Hepatocyte (in vitro differentiated cells): ENCODE measurements around the gene ARMC2.

ENCODE experiments used
- EZH2 ChIP-seq: fragments of 200-600 bp; sonication (generic); IDR thresholded peaks from 2 replicates; pipeline ENCODE4 v1.6.1; 2016; ENCODE audit warnings: antibody characterized with exemption, mild to moderate bottlenecking, borderline replicate concordance
- EZH2phosphoT487 ChIP-seq: fragments of 200-600 bp; sonication (generic); IDR thresholded peaks from one replicate; pipeline ENCODE4 v1.6.1; 2018; ENCODE audit warnings: antibody characterized with exemption, mild to moderate bottlenecking, low read depth, moderate library complexity; ENCODE audit not compliant: unreplicated experiment, severe bottlenecking
- TF ChIP-seq, protein P1 (sequence below): fragments of 200-600 bp; sonication (generic); IDR thresholded peaks from 2 replicates; pipeline ENCODE4 v1.5.1; 2016; ENCODE audit warnings: antibody characterized with exemption, mild to moderate bottlenecking; ENCODE audit not compliant: poor library complexity

DNA sequence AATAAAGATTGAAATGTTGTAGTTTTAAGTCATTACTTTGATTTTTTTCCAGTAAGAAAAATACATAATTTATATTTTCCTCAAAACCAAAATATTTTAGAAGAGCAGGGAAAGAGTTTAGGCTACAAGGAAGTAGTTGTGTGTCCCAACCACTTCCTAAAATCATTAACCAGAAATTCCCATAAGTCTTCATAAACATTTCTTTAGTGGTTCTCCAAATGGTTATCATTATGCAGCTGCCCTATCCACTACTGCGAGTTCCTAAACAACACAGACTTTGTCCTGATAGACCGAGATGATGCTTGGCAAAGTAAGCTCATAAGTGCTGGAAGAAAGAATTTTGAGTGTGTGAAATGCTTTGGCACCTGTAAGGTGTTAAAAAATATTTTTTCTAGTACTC is 93.6 kb downstream of the ARMC2 start:
- TF ChIP-seq, protein P1, sequence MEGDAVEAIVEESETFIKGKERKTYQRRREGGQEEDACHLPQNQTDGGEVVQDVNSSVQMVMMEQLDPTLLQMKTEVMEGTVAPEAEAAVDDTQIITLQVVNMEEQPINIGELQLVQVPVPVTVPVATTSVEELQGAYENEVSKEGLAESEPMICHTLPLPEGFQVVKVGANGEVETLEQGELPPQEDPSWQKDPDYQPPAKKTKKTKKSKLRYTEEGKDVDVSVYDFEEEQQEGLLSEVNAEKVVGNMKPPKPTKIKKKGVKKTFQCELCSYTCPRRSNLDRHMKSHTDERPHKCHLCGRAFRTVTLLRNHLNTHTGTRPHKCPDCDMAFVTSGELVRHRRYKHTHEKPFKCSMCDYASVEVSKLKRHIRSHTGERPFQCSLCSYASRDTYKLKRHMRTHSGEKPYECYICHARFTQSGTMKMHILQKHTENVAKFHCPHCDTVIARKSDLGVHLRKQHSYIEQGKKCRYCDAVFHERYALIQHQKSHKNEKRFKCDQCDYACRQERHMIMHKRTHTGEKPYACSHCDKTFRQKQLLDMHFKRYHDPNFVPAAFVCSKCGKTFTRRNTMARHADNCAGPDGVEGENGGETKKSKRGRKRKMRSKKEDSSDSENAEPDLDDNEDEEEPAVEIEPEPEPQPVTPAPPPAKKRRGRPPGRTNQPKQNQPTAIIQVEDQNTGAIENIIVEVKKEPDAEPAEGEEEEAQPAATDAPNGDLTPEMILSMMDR = no peak
- TF ChIP-seq EZH2phosphoT487 = no peak
- no peak for TF ChIP-seq EZH2
